HepG2 (cell line): Measurements from ENCODE around the gene ACOT9. TPM values are rescaled to one million over a fixed set of nuclear protein-coding genes. Genes with fewer than 3 reads are reported as not detected.

Experiments used
- AKAP8 ChIP-seq: sonication (generic); formaldehyde crosslinking; IDR thresholded peaks from 2 replicates; pipeline ENCODE4 v1.5.1; 2020; ENCODE audit warnings: mild to moderate bottlenecking, missing genetic modification reagents
- ATRX ChIP-seq: sonication (generic); formaldehyde crosslinking; IDR thresholded peaks from 2 replicates; pipeline ENCODE4 v1.4.0; 2020; ENCODE audit warnings: missing genetic modification reagents, borderline replicate concordance
- CENPX ChIP-seq: sonication (generic); formaldehyde crosslinking; IDR thresholded peaks from 2 replicates; pipeline ENCODE4 v1.9.0; 2021; ENCODE audit warnings: mild to moderate bottlenecking, missing genetic modification reagents, moderate library complexity
- CREM ChIP-seq, 2 experiments: sonication (generic) in 1 of 2; formaldehyde crosslinking in 1 of 2; IDR thresholded peaks; 2 replicates each; pipeline versions ENCODE4 v1.4.0 to v1.6.1; 2016 to 2020; ENCODE audit warnings: antibody characterized with exemption in 1 of 2, mild to moderate bottlenecking in 1 of 2, missing genetic modification reagents in 1 of 2
- ELK4 ChIP-seq: sonication (generic); formaldehyde crosslinking; IDR thresholded peaks from 2 replicates; pipeline ENCODE4 v1.9.0; 2021; ENCODE audit warnings: missing genetic modification reagents, borderline replicate concordance
- FOXP1 ChIP-seq, 2 experiments: fragments of 450-650 bp in 1 of 2; IDR thresholded peaks; 2 replicates each; pipeline ENCODE4 v1.6.1; 2017 to 2018; ENCODE audit warnings: antibody characterized with exemption in 1 of 2
- KDM1A ChIP-seq: IDR thresholded peaks from 2 replicates; pipeline ENCODE4 v1.6.1; 2016; ENCODE audit warnings: missing compliant biosample characterization
- NBN ChIP-seq: fragments of 450-650 bp; conservative IDR thresholded peaks from 2 replicates; pipeline ENCODE4 v1.6.1; 2017
- NFATC3 ChIP-seq: sonication (generic); formaldehyde crosslinking; IDR thresholded peaks from 2 replicates; pipeline ENCODE4 v1.5.1; 2020; ENCODE audit warnings: mild to moderate bottlenecking, missing genetic modification reagents
- NFYC ChIP-seq: IDR thresholded peaks from 2 replicates; pipeline ENCODE4 v1.6.1; 2016; ENCODE audit warnings: missing genetic modification reagents, missing compliant biosample characterization
- NKX3-1 ChIP-seq: sonication (generic); formaldehyde crosslinking; IDR thresholded peaks from 2 replicates; pipeline ENCODE4 v1.5.0; 2020; ENCODE audit warnings: missing genetic modification reagents
- NR2F2 ChIP-seq: IDR thresholded peaks from 2 replicates; pipeline ENCODE4 v1.6.1; 2012; ENCODE audit warnings: low read depth, inconsistent platforms, borderline replicate concordance
- SMC3 ChIP-seq: IDR thresholded peaks from 2 replicates; pipeline ENCODE4 v1.6.1; 2011; ENCODE audit warnings: low read length, improper control_type of control experiment
- TBP ChIP-seq: sonication (generic); formaldehyde crosslinking; IDR thresholded peaks from 2 replicates; pipeline ENCODE4 v1.5.0; 2020; ENCODE audit warnings: missing genetic modification reagents
- THAP9 ChIP-seq: sonication (generic); formaldehyde crosslinking; IDR thresholded peaks from 2 replicates; pipeline ENCODE4; 2020; ENCODE audit warnings: missing genetic modification reagents, mild to moderate bottlenecking, borderline replicate concordance
- ZBTB4 ChIP-seq: sonication (generic); formaldehyde crosslinking; IDR thresholded peaks from 2 replicates; pipeline ENCODE4 v1.4.0; 2020; ENCODE audit warnings: missing genetic modification reagents, mild to moderate bottlenecking, borderline replicate concordance
- ZNF18 ChIP-seq: sonication (generic); formaldehyde crosslinking; IDR thresholded peaks from 2 replicates; pipeline ENCODE4 v1.8.0; 2022; ENCODE audit warnings: mild to moderate bottlenecking, missing genetic modification reagents; ENCODE audit not compliant: insufficient replicate concordance
- ZNF274 ChIP-seq: sonication (generic); formaldehyde crosslinking; IDR thresholded peaks from 2 replicates; pipeline ENCODE4 v1.5.1; 2020; ENCODE audit warnings: mild to moderate bottlenecking, missing genetic modification reagents
- ZNF615 ChIP-seq: sonication (generic); formaldehyde crosslinking; IDR thresholded peaks from 2 replicates; pipeline ENCODE4 v1.5.0; 2020; ENCODE audit warnings: mild to moderate bottlenecking, missing genetic modification reagents, borderline replicate concordance
- ZNF616 ChIP-seq: sonication (generic); formaldehyde crosslinking; IDR thresholded peaks from 2 replicates; pipeline ENCODE4 v1.5.0; 2020; ENCODE audit warnings: low read depth, mild to moderate bottlenecking, missing genetic modification reagents
- ZNF703 ChIP-seq: sonication (generic); formaldehyde crosslinking; IDR thresholded peaks from 2 replicates; pipeline ENCODE4 v1.5.1; 2020; ENCODE audit warnings: missing genetic modification reagents, mild to moderate bottlenecking, moderate library complexity, borderline replicate concordance
- polyA plus RNA-seq, 8 experiments: library from polyadenylated mRNA; depleted of rRNA in 3 of 8; stranded (reverse) in 7 of 8; unstranded in 1 of 8; fragments of >200 nt; fragmentation: Illumina TruSeq in 4 of 8; extraction: Trizol in 4 of 8; gene quantifications; 2 replicates each; pipeline versions ENCODE4 v1.2.1 to v1.2.3, GENCODE V29; 2011 to 2016; ENCODE audit warnings: low read depth in 4 of 8, missing spikeins in 1 of 8, mixed read lengths in 1 of 8; ENCODE audit not compliant: insufficient read depth in 1 of 8
- total RNA-seq, 5 experiments: library from RNA; depleted of rRNA; stranded (reverse); fragments of >200 nt; fragmentation: Illumina TruSeq; extraction: Trizol; gene quantifications; 2 replicates each; pipeline ENCODE4 v1.2.3, GENCODE V29; 2016; ENCODE audit warnings: low read depth in 1 of 5

The ACOT9 gene
- total and polyA plus RNA-seq, 2 of the 13 experiments (the other 11 are each of a cell fraction or from before 2014, with no cell fraction given) = 33.3 to 36.9 TPM

GRCh38 chrX:23782863-23783588 lies 40.0 kb upstream of the ACOT9 start, which contains the start of gene SAT1 (continued):
- TF ChIP-seq NKX3-1 (CRISPR knock-in tag) (no peak), NR2F2 (0 out of 2 replicates have a peak, but pooled peaks have one; percentile 17), ZNF616 (CRISPR knock-in tag) (no peak), ELK4 (no peak), NFYC (CRISPR knock-in tag) (peak; percentile 76), SMC3 (peak; percentile 54), ZNF703 (CRISPR knock-in tag) (no peak), CREM (IDR thresholded peaks at IDR 0.05) (peak; percentile 56; the same call in 1 of the 2 replicates), CREM (CRISPR knock-in tag; IDR thresholded peaks at IDR 0.05) (no peak), ZBTB4 (CRISPR knock-in tag) (peak; percentile 35; the same call in 1 of the 2 replicates), AKAP8 (CRISPR knock-in tag) (no peak), FOXP1 (IDR thresholded peaks at IDR 0.05) (no peak), FOXP1 (CRISPR knock-in tag; IDR thresholded peaks at IDR 0.05) (no peak), CENPX (CRISPR knock-in tag) (no peak), ZNF18 (CRISPR knock-in tag) (peak; percentile 19), THAP9 (peak; percentile 57; the same call in 1 of the 2 replicates), NFATC3 (CRISPR knock-in tag) (no peak), TBP (CRISPR knock-in tag) (no peak), ZNF274 (CRISPR knock-in tag) (no peak), NBN (no peak), ZNF615 (CRISPR knock-in tag) (no peak), KDM1A (no peak), ATRX (CRISPR knock-in tag) (no peak)
